Measurements from ENCODE around the gene ARHGAP27. TPM values are rescaled to one million over a fixed set of nuclear protein-coding genes. Genes with fewer than 3 reads are reported as not detected.

ARHGAP27 gene
- polyA plus RNA-seq, 1 donor (not counting 4 experiments of a cell fraction or from before 2014, with no cell fraction given): 14.4 TPM

DNA sequence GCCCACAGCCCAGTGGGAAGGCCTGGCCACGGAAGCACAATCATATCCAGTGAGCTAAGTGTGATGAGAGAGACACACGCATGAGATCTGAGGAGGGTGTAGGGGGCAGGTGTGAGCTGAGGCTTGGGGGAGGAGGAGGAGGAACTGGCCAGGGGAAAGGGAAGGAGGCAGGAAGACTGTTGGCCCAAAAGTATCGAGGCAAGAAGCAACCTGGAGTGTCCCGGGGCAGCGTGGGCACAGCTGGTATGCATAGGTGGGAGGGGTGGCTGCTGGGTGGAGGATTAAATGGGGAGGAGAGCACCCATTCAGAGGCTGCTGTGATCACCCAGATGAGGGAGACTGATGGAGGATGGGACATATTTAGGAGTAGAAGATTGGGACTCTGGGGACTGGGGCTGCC, 41.4 kb downstream of the ARHGAP27 start:
- Histone ChIP-seq H2AFZ (ENCODE audit: control insufficient read depth, low read length) (no peak overlapping the region), H3K79me2 (ENCODE audit: control insufficient read depth, insufficient read depth, low read length) (no peaks in the 10 kb centered on the region), H3K9me1 (ENCODE audit: control insufficient read depth, extremely low read depth, insufficient read depth, low read length) (no peaks in the 10 kb centered on the region), H3K9ac (ENCODE audit: control insufficient read depth, extremely low read depth, insufficient read depth, low read length) (no peak overlapping the region), H3K4me3 (ENCODE audit: control insufficient read depth in 2 of 3, extremely low read depth in 1 of 3, insufficient read depth in 2 of 3, low read depth in 1 of 3, low read length in 3 of 3) (no peak overlapping the region), H3K4me1 (ENCODE audit: control insufficient read depth, extremely low read depth, insufficient read depth, low read length) (no peaks in the 10 kb centered on the region), H4K20me1 (ENCODE audit: control insufficient read depth, extremely low read depth, insufficient read depth, low read length) (no peaks in the 10 kb centered on the region), H3K27me3 (ENCODE audit: control insufficient read depth, extremely low read depth, insufficient read depth, low read length) (peaks cover 10% of the 10 kb centered on the region), H3K27ac (ENCODE audit: control insufficient read depth, insufficient read depth, low read length) (no peak overlapping the region), H3K4me2 (ENCODE audit: control insufficient read depth, extremely low read depth, insufficient read depth, low read depth, low read length) (no peak overlapping the region), H3K36me3 (ENCODE audit: control insufficient read depth in 2 of 2, extremely low read depth in 1 of 2, insufficient read depth in 2 of 2, low read length in 2 of 2) (peaks cover 9 to 13% of the 10 kb centered on the region in 2 experiments), H3K9me3 (ENCODE audit: control insufficient read depth, low read depth, low read length) (no peaks in the 10 kb centered on the region)
- dilution Hi-C loops (cut with MboI; ENCODE audit: extremely low pct_ligation_motif_present, low sequenced_read_pairs): no loop called here
- FAIRE-seq (no peak), DNase-seq (ENCODE audit: low read depth, low spot score) (no peak)
- no peak for TF ChIP-seq EZH2 (IDR thresholded peaks at IDR 0.05; ENCODE audit: low read length)
- TF ChIP-seq, protein P1, sequence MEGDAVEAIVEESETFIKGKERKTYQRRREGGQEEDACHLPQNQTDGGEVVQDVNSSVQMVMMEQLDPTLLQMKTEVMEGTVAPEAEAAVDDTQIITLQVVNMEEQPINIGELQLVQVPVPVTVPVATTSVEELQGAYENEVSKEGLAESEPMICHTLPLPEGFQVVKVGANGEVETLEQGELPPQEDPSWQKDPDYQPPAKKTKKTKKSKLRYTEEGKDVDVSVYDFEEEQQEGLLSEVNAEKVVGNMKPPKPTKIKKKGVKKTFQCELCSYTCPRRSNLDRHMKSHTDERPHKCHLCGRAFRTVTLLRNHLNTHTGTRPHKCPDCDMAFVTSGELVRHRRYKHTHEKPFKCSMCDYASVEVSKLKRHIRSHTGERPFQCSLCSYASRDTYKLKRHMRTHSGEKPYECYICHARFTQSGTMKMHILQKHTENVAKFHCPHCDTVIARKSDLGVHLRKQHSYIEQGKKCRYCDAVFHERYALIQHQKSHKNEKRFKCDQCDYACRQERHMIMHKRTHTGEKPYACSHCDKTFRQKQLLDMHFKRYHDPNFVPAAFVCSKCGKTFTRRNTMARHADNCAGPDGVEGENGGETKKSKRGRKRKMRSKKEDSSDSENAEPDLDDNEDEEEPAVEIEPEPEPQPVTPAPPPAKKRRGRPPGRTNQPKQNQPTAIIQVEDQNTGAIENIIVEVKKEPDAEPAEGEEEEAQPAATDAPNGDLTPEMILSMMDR (optimal IDR thresholded peaks at IDR 0.05 in 1 of 3, IDR thresholded peaks at IDR 0.05 in 1 of 3, conservative IDR thresholded peaks at IDR 0.05 in 1 of 3; ENCODE audit: extremely low read depth in 1 of 3, insufficient read depth in 2 of 3, low read length in 3 of 3): no peak

DNA sequence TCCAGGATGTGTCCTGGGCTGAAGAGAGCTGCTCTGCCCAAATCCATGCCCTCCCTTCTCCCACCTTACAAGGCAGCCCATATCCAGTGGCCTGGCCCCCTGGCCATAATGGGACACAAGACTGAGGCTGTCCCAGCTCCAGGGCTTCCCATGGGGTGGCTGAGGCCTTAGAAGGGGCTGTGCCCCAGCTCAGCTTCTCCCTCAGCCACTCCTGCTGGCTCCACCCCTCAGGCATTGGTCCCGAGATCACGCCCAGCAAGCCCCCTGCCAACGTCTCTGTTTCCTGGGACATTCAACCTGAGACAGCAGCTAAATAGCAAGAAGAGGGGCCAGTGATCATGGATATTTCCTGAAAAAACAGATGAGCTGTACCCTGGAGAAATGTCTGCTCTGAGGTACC, 43.3 kb downstream of the ARHGAP27 start:
- H3K9me3 ChIP-seq (ENCODE audit: control insufficient read depth, low read depth, low read length): no peaks in the 10 kb centered on the region
- no peaks in the 10 kb centered on the region for H3K9me1 ChIP-seq (ENCODE audit: control insufficient read depth, extremely low read depth, insufficient read depth, low read length)
- DNase-seq (ENCODE audit: low read depth, low spot score): no peak
- no peak overlapping the region for H2AFZ ChIP-seq (ENCODE audit: control insufficient read depth, low read length)
- no peaks in the 10 kb centered on the region for H4K20me1 ChIP-seq (ENCODE audit: control insufficient read depth, extremely low read depth, insufficient read depth, low read length)
- H3K4me3 ChIP-seq (ENCODE audit: control insufficient read depth in 2 of 3, extremely low read depth in 1 of 3, insufficient read depth in 2 of 3, low read depth in 1 of 3, low read length in 3 of 3): no peak overlapping the region
- dilution Hi-C loops (cut with MboI; ENCODE audit: extremely low pct_ligation_motif_present, low sequenced_read_pairs): no loop called here
- TF ChIP-seq, protein P1 (optimal IDR thresholded peaks at IDR 0.05 in 1 of 3, IDR thresholded peaks at IDR 0.05 in 1 of 3, conservative IDR thresholded peaks at IDR 0.05 in 1 of 3; ENCODE audit: extremely low read depth in 1 of 3, insufficient read depth in 2 of 3, low read length in 3 of 3): no peak
- TF ChIP-seq EZH2 (IDR thresholded peaks at IDR 0.05; ENCODE audit: low read length): no peak
- H3K79me2 ChIP-seq (ENCODE audit: control insufficient read depth, insufficient read depth, low read length): no peaks in the 10 kb centered on the region
- no peak for FAIRE-seq
- no peak overlapping the region for H3K27ac ChIP-seq (ENCODE audit: control insufficient read depth, insufficient read depth, low read length)
- H3K4me1 ChIP-seq (ENCODE audit: control insufficient read depth, extremely low read depth, insufficient read depth, low read length): no peaks in the 10 kb centered on the region
- no peak overlapping the region for H3K9ac ChIP-seq (ENCODE audit: control insufficient read depth, extremely low read depth, insufficient read depth, low read length)
- H3K36me3 ChIP-seq (ENCODE audit: control insufficient read depth in 2 of 2, extremely low read depth in 1 of 2, insufficient read depth in 2 of 2, low read length in 2 of 2): peaks cover under 1 to 3% of the 10 kb centered on the region in 2 experiments
- H3K4me2 ChIP-seq (ENCODE audit: control insufficient read depth, extremely low read depth, insufficient read depth, low read depth, low read length): no peak overlapping the region
- H3K27me3 ChIP-seq (ENCODE audit: control insufficient read depth, extremely low read depth, insufficient read depth, low read length): peaks cover 10% of the 10 kb centered on the region
